PFSK-1 (cell line): ENCODE measurements around the gene DAAM2.

Experiments used
- FOXP2 ChIP-seq: optimal IDR thresholded peaks from 2 replicates; pipeline ENCODE3; 2011; ENCODE audit warnings: borderline replicate concordance, control low read depth, inconsistent platforms; ENCODE audit not compliant: insufficient read depth; ENCODE audit errors: extremely low read length, extremely low read depth
- POLR2AphosphoS5 ChIP-seq: IDR thresholded peaks from 2 replicates; pipeline ENCODE4 v1.6.1; 2012; ENCODE audit warnings: low read depth, mild to moderate bottlenecking, control low read depth, low read length, moderate library complexity
- REST ChIP-seq, 2 experiments: IDR thresholded peaks; 2 replicates each; pipeline versions ENCODE4 v1.6.1 to v1.8.0; 2011 to 2012; ENCODE audit warnings: low read depth in 2 of 2, low read length in 2 of 2, control low read depth in 1 of 2, inconsistent platforms in 1 of 2, mild to moderate bottlenecking in 1 of 2, moderate library complexity in 1 of 2; ENCODE audit not compliant: insufficient read depth in 1 of 2
- SIN3A ChIP-seq: IDR thresholded peaks from 2 replicates; pipeline ENCODE4 v1.6.1; 2012; ENCODE audit warnings: mild to moderate bottlenecking, low read length, moderate library complexity, borderline replicate concordance; ENCODE audit not compliant: insufficient read depth
- TAF1 ChIP-seq: IDR thresholded peaks from 2 replicates; pipeline ENCODE4 v1.6.1; 2012; ENCODE audit warnings: low read length, control low read depth, borderline replicate concordance; ENCODE audit not compliant: insufficient read depth

The DAAM2 gene

DNA sequence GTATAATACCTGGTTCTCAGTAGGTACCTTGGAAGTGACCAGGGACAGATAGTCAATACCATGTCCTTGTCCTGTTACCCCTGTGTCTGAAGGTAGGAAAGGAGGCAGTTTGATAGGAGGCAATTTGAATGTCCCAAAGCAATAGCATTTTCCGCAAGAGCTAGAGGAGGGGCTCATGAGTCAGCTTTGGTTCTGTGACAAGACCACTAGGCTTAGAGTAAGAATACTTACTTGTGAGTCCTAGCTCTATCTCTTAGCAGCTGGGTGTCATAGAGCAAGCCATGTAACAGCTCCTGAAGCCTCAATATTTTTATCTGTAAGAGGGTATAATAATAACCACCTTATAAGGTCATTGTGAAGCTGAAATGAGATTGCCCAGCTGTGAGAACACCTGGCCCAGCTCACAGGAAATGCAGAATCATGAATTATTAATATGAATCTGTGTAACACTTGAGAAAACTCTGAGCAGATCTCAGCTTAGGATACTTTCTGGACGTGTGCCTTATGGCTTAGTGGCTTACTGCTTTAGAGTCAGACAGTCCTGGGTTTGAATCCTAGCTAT is 58.6 kb downstream of the DAAM2 start:
- TF ChIP-seq REST (IDR thresholded peaks at IDR 0.05; ENCODE audit: insufficient read depth in 1 of 2, low read depth in 2 of 2, low read length in 2 of 2) (no peak), TAF1 (no peak), SIN3A (no peak)

GRCh38 chr6:39851331-39851730 is 59.2 kb downstream of the DAAM2 start:
- no peak for TF ChIP-seq TAF1
- TF ChIP-seq SIN3A: no peak

DNA sequence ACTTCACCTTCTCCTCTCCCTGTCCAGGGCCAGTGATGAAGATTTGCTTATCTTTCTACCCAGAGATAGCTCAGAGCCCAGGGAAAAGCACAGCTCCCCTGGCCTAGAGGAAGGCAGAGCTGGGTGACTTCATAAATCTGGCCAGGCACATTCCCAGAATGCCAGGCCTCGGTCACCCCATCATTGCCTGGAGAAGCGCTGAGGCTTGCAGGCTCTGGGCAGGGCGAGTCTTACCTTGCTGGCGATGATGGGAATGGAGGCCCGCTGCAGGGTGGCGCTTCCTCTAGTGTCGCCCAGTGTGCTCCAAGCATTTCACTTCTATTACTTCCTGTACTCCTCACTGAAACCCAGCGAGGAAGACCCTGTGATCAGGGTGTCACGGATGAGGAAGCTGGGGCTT is 60.1 kb downstream of the DAAM2 start:
- no peak for TF ChIP-seq REST (IDR thresholded peaks at IDR 0.05; ENCODE audit: insufficient read depth in 1 of 2, low read depth in 2 of 2, low read length in 2 of 2)
- TF ChIP-seq FOXP2: no peak
- TF ChIP-seq TAF1: no peak
- no peak for TF ChIP-seq SIN3A
- no peak for TF ChIP-seq POLR2AphosphoS5

DNA sequence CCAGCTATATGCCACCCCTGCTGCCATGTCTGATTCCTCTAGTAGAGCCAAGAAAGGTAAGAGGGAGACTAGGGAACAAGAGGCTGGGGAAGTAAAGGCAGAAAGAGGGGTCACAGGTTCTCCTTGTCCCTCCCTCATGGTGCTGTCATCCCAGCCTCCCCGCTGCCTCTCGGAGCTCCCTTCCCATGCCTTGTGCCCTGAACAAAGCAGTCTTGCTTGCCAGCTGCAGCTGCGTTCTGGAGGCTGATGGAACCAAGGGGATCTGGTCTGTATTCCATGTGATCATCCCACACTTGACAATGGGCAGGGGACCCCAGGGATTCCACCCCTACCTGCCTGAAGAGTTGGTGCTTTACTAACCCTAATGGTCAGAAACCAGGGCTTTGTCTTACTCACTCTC is 61.4 kb downstream of the DAAM2 start:
- no peak for TF ChIP-seq POLR2AphosphoS5
- no peak for TF ChIP-seq SIN3A
- TF ChIP-seq FOXP2: no peak
- TF ChIP-seq TAF1: no peak
- TF ChIP-seq REST (IDR thresholded peaks at IDR 0.05; ENCODE audit: insufficient read depth in 1 of 2, low read depth in 2 of 2, low read length in 2 of 2): no peak

DNA sequence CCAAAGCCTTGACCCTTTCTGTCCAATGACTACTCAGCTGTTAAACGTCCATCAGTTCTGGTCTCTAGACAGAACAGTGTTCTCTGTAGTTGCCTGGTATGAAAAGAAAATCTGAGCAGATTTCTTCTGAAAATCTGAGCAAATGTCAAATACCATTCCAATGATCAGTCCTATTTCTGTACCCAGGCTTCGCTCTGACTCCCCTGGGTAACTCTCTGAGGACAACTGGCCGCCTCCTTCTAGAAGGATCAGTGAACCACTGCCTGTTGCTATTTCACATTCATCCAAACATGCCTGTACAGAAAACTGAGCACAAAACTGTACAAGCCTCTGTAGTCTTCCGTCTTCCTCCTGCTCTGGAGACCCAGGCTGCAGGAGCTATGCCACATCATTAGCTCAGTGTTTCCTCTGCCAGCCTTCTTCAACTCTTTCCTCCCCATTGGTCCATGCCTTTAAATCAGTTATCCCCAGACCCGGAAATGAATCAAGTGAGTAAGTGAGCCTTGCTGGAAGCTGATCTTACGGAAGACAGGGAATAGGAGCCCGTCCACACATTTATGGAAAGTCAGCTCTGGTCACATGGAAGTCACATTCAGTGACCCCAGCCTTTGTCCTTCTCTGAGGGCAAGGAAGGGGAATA is 63.3 kb downstream of the DAAM2 start:
- TF ChIP-seq POLR2AphosphoS5 (no peak), REST (IDR thresholded peaks at IDR 0.05; ENCODE audit: insufficient read depth in 1 of 2, low read depth in 2 of 2, low read length in 2 of 2) (no peak), FOXP2 (no peak), TAF1 (no peak), SIN3A (no peak)
